ENCODE measurements around the gene TSPAN7.

TSPAN7 gene

DNA sequence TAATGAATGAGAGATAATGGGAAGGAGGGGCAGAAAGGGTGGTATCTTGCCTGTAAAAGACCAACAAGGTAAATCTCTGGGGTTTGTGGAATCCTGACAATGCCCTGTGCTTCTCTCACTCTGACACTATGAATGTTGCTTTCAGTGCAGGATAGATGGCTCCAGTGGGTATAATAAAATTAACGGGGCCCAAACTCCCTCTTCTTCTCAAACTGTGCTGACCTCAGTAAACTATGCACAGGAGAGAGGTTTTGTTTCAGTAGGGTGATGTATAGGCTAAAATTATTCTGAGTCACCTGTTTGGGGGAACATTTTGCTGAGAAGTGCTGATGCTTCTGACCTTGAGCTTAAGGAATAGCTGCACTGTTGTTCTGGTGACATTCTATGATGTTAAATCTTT, 82.6 kb downstream of the TSPAN7 start:
- H3K4me3 Mint-ChIP-seq: no peak overlapping the region
- H3K4me1 Mint-ChIP-seq (ENCODE audit: low read depth): no peaks in the 10 kb centered on the region
- H3K9me3 Mint-ChIP-seq: no peaks in the 10 kb centered on the region
- H3K27me3 Mint-ChIP-seq: no peaks in the 10 kb centered on the region
- no peak overlapping the region for H3K27ac Mint-ChIP-seq
- intact Hi-C loops (cut with micrococcal nuclease): no loop called here
- H3K36me3 Mint-ChIP-seq (ENCODE audit: low read depth): no peaks in the 10 kb centered on the region

DNA sequence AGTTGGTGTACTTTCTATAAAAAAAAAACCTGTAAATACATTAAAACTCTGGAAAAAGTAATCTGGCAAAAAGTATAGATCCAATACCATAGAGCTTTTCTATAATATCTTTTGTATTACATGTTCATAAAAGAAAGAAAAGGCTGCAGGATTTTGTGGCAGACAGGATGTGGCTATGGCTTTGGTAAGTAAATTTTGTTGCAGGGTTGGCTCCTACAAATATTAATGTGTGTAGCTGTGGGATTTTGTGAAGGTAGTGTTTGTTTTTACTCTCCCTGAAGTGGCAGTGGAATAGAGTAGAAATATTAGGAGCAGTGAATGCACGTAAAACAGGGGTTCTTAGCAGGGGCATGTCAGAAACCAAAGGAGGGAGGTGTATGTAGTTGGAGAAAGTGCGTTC, 84.8 kb downstream of the TSPAN7 start:
- H3K27ac Mint-ChIP-seq: no peak overlapping the region
- intact Hi-C loops (cut with micrococcal nuclease): no loop called here
- H3K36me3 Mint-ChIP-seq (ENCODE audit: low read depth): no peaks in the 10 kb centered on the region
- no peaks in the 10 kb centered on the region for H3K9me3 Mint-ChIP-seq
- no peak overlapping the region for H3K4me3 Mint-ChIP-seq
- no peaks in the 10 kb centered on the region for H3K27me3 Mint-ChIP-seq
- H3K4me1 Mint-ChIP-seq (ENCODE audit: low read depth): no peaks in the 10 kb centered on the region

- Mint-ChIP-seq H3K4me3 (no peak overlapping the region), H3K36me3 (ENCODE audit: low read depth) (no peaks in the 10 kb centered on the region), H3K9me3 (no peaks in the 10 kb centered on the region), H3K4me1 (ENCODE audit: low read depth) (no peaks in the 10 kb centered on the region), H3K27me3 (no peaks in the 10 kb centered on the region), H3K27ac (no peak overlapping the region)
- intact Hi-C loops (cut with micrococcal nuclease): no loop called here
Observed at GRCh38 chrX:38649221-38649620, 87.9 kb downstream of the TSPAN7 start.

DNA sequence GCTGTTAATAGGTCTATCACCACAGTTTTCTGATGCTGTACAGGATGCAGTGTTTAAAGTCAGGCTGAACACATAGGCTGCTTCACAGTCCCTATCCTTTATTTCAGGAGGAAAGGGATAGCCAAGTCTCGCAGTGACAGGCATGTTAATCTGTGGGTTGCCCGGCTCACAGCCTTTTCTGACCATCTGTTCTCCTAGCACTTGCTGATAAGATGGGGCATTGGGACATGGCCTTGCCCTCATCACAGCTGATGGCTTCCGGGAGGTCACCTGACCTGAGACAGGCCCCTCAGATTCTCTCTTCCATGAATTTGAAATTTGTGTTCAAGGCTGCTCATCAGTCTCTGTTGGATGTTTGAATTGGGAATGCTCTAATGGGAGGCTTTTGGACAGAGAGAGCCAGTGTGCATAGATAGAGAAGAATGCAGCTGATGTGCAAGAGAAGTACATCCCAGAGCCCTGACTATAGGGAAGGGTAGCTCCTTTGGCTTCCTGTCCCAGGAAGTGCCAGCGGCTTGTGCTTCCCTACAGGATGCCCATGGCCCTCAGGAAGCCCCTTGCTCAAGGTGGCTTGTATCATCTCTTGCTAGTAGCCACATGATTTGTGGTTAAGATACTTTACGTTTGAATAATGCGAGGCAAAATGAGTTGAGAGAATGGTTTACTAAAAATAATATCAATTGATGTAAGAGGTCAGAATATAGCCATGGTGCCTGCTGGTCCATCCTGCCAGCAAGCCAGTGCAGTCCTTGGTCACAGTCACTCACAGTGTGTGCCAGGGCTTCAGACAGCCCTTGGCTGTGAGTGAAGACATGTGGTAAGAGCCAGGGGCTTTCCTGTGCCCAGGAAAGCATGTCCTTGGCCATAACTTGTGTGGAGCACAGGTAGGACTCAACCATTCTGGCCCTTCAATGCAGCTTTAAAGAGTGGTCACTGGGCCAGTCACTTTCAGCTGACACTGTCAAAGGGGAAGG, 88.6 kb downstream of the TSPAN7 start:
- Mint-ChIP-seq H3K4me3 (no peak overlapping the region), H3K4me1 (ENCODE audit: low read depth) (no peaks in the 10 kb centered on the region), H3K9me3 (no peaks in the 10 kb centered on the region), H3K27ac (no peak overlapping the region), H3K36me3 (ENCODE audit: low read depth) (no peaks in the 10 kb centered on the region), H3K27me3 (no peaks in the 10 kb centered on the region)
- intact Hi-C loops (cut with micrococcal nuclease): loop anchor here (5.0 to 10.0 kb wide), 2 partner anchors 195 to 313 kb away; no protein-coding TSS in a partner anchor

DNA sequence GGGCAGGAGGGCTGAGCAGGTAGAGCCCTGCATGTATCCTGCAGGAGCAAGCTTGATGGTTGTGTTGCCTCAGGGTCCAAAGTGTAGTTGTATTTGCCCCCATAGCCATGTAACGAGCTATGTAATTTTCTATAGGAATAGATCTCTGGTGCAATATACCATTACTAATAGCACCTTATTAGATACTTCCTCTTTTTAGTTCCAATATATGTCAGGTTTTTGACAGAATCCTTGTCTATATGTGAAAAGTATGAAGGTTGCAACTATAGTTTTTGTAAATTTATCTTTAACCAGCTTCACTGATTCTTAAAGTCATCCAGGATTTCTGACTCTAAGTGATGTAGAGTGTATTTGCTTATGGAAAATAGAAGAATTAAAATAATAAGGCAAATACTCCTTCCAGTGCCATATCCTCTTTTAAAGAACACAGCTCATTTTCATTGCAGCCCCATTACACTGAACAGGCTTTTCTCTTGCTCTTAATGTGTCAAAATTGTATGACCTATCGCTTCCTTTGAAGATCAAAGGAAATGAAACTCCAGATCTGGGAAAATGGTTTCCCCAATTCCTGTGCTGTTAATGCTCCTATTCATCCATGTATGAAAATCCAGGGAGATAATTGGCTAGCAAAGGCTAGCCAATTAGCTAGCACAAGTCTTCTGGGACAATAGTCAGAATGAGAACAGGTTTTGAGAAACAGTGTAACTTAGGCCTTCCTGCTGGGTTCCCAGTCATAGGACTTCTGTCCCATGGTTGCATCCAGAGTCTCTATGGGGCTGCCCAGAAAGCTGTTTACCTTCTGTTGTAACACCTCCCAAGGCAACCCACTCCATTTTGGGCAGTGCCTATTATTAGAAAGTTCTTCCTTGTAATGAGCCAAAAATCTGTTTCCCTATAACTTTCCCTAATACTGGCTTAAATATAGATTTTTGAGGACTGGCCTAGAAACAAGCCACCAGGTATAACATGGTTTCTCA, 90.6 kb downstream of the TSPAN7 start:
- no peaks in the 10 kb centered on the region for H3K4me1 Mint-ChIP-seq (ENCODE audit: low read depth)
- H3K27me3 Mint-ChIP-seq: no peaks in the 10 kb centered on the region
- intact Hi-C loops (cut with micrococcal nuclease): loop anchor here (5.0 to 10.0 kb wide), 2 partner anchors 197 to 315 kb away; no protein-coding TSS in a partner anchor
- H3K4me3 Mint-ChIP-seq: no peak overlapping the region
- H3K9me3 Mint-ChIP-seq: no peaks in the 10 kb centered on the region
- no peaks in the 10 kb centered on the region for H3K36me3 Mint-ChIP-seq (ENCODE audit: low read depth)
- H3K27ac Mint-ChIP-seq: no peak overlapping the region

- intact Hi-C loops (cut with micrococcal nuclease): loop anchor here (5.0 to 10.0 kb wide), 2 partner anchors 198 to 316 kb away; no protein-coding TSS in a partner anchor
- Mint-ChIP-seq H3K27ac (no peak overlapping the region), H3K9me3 (no peaks in the 10 kb centered on the region), H3K27me3 (no peaks in the 10 kb centered on the region), H3K4me1 (ENCODE audit: low read depth) (no peaks in the 10 kb centered on the region), H3K4me3 (no peak overlapping the region), H3K36me3 (ENCODE audit: low read depth) (no peaks in the 10 kb centered on the region)
Observed at GRCh38 chrX:38652934-38653442, 91.6 kb downstream of the TSPAN7 start.

DNA sequence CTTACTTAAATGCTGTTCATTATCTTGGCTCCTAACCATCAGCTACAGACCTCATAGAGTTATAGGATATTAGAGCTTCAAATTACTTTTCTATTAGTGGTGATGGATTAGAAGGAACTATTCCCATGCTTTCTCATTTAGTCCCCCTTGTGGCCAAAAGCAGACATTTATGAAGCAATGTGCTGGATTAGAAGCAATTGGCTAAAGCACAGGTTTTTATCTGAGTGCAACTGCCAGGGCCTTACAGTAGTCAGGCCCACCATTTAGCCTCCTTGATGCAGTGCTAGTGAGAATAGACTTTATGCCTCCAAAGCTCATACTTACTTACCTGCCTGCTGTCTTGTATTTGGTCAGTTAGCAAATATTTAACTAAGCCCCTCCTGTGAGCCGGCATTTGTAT, 93.0 kb downstream of the TSPAN7 start:
- H3K4me3 Mint-ChIP-seq: no peak overlapping the region
- H3K9me3 Mint-ChIP-seq: no peaks in the 10 kb centered on the region
- H3K4me1 Mint-ChIP-seq (ENCODE audit: low read depth): peaks cover 6% of the 10 kb centered on the region
- no peaks in the 10 kb centered on the region for H3K36me3 Mint-ChIP-seq (ENCODE audit: low read depth)
- no peaks in the 10 kb centered on the region for H3K27me3 Mint-ChIP-seq
- H3K27ac Mint-ChIP-seq: no peak overlapping the region
- intact Hi-C loops (cut with micrococcal nuclease): loop anchor here (5.0 to 10.0 kb wide), 2 partner anchors 200 to 317 kb away; no protein-coding TSS in a partner anchor

GRCh38 chrX:38656350-38656915, 95.1 kb downstream of the TSPAN7 start:
- Mint-ChIP-seq H3K4me1 (ENCODE audit: low read depth) (peaks cover 6% of the 10 kb centered on the region), H3K27ac (no peak overlapping the region), H3K4me3 (no peak overlapping the region), H3K27me3 (no peaks in the 10 kb centered on the region), H3K36me3 (ENCODE audit: low read depth) (no peaks in the 10 kb centered on the region), H3K9me3 (no peaks in the 10 kb centered on the region)
- intact Hi-C loops (cut with micrococcal nuclease): loop anchor here (10.0 kb wide), 1 partner anchor 202 kb away; no protein-coding TSS in a partner anchor

DNA sequence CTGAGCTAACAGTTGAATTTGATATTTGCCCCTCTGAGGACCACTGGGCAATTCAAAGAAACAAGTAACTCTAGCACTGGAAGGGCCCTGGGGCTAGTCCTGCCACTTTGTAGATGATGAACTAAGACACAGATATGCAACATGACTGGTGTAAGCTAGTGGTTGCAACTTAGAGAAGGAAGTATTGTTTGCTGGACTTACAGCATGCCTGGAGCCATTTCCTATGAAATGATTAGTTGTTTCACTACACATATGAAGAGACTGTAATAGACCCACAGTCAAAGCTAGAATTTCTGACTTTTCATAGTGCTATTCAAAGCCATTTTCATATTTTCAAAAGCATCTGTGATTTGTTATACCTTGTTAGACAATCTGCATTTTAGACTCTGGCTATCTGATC, 96.2 kb downstream of the TSPAN7 start:
- Mint-ChIP-seq H3K9me3 (no peaks in the 10 kb centered on the region), H3K4me3 (no peak overlapping the region), H3K27me3 (no peaks in the 10 kb centered on the region), H3K36me3 (ENCODE audit: low read depth) (no peaks in the 10 kb centered on the region), H3K4me1 (ENCODE audit: low read depth) (peaks cover 10% of the 10 kb centered on the region), H3K27ac (no peak overlapping the region)
- intact Hi-C loops (cut with micrococcal nuclease): loop anchor here (10.0 kb wide), 1 partner anchor 203 kb away; no protein-coding TSS in a partner anchor

DNA sequence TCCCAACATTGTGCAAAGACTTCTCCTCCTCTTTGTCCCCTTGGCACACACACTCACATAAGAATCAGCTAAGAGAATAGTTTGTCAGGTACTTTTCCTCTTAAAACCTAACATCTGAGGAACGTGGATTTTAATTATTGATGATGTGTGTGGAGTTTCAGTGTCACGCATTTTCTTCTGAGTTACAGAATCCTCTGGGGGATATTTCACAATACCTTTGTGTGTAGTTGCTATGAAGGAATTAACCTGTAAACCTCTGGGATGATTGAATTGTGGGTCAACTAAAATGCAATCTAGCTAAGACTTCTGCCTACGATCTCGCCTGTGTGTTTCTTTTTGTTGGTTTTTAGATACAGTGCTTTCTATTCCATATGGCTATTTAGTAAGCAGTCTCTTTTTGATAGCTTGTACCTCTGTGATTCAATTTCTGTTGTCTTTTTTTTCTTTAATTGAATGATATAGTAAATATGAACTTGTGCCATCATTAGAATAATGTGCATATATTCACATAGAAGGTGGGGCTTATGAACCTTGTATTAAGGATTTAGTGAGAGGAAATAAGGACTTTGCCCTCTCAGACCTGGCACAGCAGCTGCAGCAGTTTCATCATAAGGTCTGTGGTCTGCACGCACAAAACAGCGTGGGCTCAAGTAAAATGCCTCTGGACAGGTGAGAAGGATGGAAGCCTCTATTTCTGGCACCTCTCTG, 99.2 kb downstream of the TSPAN7 start:
- Mint-ChIP-seq H3K27me3 (no peaks in the 10 kb centered on the region), H3K4me3 (no peak overlapping the region), H3K4me1 (ENCODE audit: low read depth) (peaks cover 11% of the 10 kb centered on the region), H3K9me3 (no peaks in the 10 kb centered on the region), H3K27ac (no peak overlapping the region), H3K36me3 (ENCODE audit: low read depth) (no peaks in the 10 kb centered on the region)
- intact Hi-C loops (cut with micrococcal nuclease): loop anchor here (10.0 kb wide), 1 partner anchor 104 kb away; no protein-coding TSS in a partner anchor

DNA sequence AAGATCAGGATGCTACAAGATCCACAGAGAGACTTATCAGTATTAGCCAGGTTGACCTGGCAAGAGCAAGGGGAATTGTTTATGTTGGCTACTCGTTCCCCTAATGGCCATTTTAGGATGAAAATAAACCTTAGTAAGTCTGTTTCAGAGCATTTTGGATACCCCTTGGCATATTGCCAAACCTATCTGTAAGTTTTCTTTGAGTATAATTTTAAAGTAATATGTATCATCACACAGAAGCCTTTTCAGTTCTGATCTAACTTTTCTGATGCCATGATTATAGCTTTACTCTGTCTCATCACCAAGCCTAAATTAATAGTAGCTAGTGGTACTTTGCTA, 99.7 kb downstream of the TSPAN7 start:
- H3K27ac Mint-ChIP-seq: no peak overlapping the region
- no peaks in the 10 kb centered on the region for H3K9me3 Mint-ChIP-seq
- H3K36me3 Mint-ChIP-seq (ENCODE audit: low read depth): no peaks in the 10 kb centered on the region
- H3K4me3 Mint-ChIP-seq: no peak overlapping the region
- no peaks in the 10 kb centered on the region for H3K27me3 Mint-ChIP-seq
- peaks cover 11% of the 10 kb centered on the region for H3K4me1 Mint-ChIP-seq (ENCODE audit: low read depth)
- intact Hi-C loops (cut with micrococcal nuclease): loop anchor here (10.0 kb wide), 1 partner anchor 104 kb away; no protein-coding TSS in a partner anchor

DNA sequence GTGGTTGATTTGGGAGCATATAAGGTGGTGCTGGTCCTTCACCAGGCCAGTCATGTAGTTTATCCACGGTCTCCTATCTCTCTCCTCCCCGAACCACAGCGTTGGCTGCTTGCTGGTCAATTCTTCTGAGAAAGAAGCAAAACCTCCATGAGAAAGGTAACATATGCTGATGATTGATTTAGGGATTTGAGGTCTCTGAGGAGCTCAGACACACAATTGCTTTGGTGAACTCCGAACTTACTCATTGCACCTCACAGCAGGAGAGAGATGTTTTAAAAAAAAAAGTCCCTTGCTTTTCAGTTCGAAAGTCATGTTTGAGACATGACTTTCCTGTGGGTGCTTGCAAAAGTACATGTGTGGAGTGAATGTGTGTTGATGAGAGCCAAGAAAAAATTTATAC, 100.2 kb downstream of the TSPAN7 start:
- H3K27me3 Mint-ChIP-seq: no peaks in the 10 kb centered on the region

DNA sequence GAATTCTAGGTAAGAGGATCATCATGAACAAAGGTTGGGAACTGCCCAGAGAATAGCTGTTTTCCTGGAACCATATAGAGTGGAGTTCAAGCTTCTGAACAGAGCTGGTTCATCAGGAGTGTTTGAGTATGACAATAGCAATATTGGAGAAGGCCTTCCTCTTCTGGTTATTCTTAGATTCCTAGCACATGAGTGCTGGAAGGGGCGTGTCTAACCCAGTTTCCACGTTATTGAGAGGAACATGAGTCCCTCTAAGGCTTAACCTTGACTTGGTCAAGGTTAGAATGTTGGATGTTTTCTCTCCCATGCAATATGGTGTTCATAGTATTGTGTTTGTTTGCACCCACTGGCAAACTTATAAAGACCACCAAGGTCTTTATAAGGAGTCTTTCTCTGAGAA, 101.3 kb downstream of the TSPAN7 start:
- intact Hi-C loops (cut with micrococcal nuclease): loop anchor here (10.0 kb wide), 1 partner anchor 102 kb away; no protein-coding TSS in a partner anchor
- no peaks in the 10 kb centered on the region for H3K36me3 Mint-ChIP-seq (ENCODE audit: low read depth)
- H3K27me3 Mint-ChIP-seq: no peaks in the 10 kb centered on the region
- no peak overlapping the region for H3K27ac Mint-ChIP-seq
- H3K4me3 Mint-ChIP-seq: no peak overlapping the region
- peaks cover 11% of the 10 kb centered on the region for H3K4me1 Mint-ChIP-seq (ENCODE audit: low read depth)
- H3K9me3 Mint-ChIP-seq: no peaks in the 10 kb centered on the region

More for the DNA sequence above, 100.2 kb downstream of the TSPAN7 start:
- intact Hi-C loops (cut with micrococcal nuclease): loop anchor here (10.0 kb wide), 1 partner anchor 103 kb away; no protein-coding TSS in a partner anchor
- no peak overlapping the region for H3K27ac Mint-ChIP-seq
- no peak overlapping the region for H3K4me3 Mint-ChIP-seq
- no peaks in the 10 kb centered on the region for H3K9me3 Mint-ChIP-seq
- H3K36me3 Mint-ChIP-seq (ENCODE audit: low read depth): no peaks in the 10 kb centered on the region
- H3K4me1 Mint-ChIP-seq (ENCODE audit: low read depth): peaks cover 11% of the 10 kb centered on the region
